ENCODE data around the gene NRXN2. TPM values are rescaled to one million over a fixed set of nuclear protein-coding genes. Genes with fewer than 3 reads are reported as not detected.
"Not testable (repeated sequence)": the region's sequence is repeated elsewhere in the genome, so short reads cannot be mapped to it uniquely, and the experiment has no call there.

Gene NRXN2
- polyA plus RNA-seq, 3 donors, result 1.2 to 4.6 (median 2.7) TPM

DNA sequence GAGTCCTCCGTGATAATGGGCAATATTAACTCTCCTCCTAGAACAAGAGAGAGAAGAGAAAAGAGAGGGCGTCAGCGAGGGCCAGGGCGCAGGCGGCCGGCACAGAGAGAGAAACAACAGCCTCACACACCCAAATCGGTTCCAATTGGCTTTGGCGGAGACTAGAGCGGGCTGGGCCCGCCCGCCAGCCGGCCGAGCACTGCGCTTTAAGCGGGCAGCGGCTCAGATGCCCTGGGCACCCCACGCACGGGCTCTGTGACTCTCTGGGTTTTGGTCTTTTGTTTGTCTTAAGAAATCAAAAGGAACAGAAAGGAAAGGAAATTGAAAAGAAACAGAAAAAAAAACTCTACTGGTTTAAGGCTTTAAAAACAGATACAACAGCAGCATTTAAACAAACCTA is 115.0 kb downstream of the NRXN2 start:
- no peak overlapping the region for H3K27ac ChIP-seq (ENCODE audit: low read depth, low read length)

DNA sequence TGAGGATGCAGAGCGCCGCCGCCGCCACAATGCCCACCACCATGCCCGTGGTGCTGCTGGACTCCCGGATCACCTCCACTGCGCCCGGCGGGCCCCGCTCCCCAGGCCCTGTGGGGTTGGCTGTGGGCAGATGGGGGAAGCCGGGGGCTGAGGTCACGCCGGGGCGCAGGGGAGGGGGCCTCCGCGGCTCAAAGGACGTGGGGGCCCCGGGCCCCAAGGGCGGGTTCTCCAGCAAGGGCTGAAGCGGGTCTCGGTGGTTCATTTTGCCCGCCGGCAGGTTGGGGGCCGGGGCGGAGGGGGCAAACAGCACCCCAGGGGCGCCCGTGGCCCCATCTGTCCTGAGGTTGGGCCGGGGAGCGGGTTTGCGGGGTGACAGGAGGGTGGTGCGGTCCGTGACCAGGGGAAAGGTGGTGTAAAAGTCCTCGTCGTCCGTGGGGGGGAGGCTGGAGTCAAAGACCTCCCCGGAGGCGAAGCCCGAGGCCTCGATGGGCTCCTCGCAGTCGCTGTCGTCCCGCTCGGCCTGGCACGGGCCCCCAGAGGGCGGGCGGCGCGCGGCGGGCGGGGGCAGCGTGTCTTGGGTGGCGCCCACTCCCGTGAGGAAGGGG is 115.5 kb downstream of the NRXN2 start:
- H3K27ac ChIP-seq (ENCODE audit: low read depth, low read length), result no peak overlapping the region
- 72 to 77% (median 76%) methylated on average over 50 to 55 of the region's 55 CpGs for WGBS, 3 donors

More for the DNA sequence above, 115.0 kb downstream of the NRXN2 start:
- WGBS, 3 donors, result 44 to 49% (median 48%) methylated on average over 17 to 18 of the region's 18 CpGs

GRCh38 chr11:64606796-64607380 is 116.1 kb downstream of the NRXN2 start:
- no peak overlapping the region for H3K27ac ChIP-seq (ENCODE audit: low read depth, low read length)
- WGBS, 3 donors, result 74 to 86% (median 74%) methylated on average over 22 to 23 of the region's 23 CpGs

DNA sequence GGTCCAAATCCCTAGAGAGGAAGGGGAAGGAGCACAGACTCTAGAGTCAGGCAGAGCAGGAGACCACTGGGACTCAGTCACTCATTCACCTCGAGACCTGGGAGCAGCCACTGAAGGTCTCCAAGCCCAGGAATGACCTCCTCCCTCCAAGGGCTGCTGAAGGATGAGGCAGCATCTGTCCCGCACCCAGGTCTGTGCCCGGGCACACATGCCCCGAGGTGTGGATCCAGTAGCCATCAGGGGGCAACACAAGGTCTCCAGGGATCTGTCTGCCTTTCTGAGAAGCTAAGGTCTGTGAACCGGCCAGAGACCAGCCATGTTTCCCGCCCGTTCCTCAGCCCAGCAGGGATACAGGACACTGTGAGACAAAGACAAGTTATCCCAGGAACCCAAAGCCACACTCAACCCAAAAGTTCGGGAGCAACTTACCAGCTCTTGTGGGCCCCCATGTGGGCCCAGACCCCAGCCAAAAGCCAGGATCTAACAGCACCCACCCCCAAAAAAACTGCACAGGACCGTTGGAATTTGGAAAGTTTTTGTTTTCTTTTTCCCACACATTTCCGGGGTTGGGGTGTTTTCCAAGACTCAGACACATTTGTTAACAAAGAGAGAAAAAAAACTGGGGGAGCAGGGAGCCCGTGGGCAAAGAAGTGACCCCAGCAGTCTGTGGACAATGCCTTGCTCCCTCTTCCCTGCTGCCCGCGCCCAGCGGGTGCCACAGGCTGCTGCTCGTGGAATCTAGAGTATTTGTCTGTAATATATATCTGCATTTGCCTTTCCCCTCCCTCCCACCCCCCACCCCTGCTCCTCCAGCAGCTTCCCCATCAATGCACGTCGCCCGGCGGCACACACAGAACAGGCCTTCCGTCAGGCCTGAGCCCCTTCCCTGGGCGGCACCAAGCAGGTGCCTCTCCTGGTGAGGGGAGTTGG is 117.1 kb downstream of the NRXN2 start:
- H3K27ac ChIP-seq (ENCODE audit: low read depth, low read length), result no peak overlapping the region
- 66 to 86% (median 76%) methylated on average over 21 of the region's 21 CpGs for WGBS, 3 donors

- WGBS, 3 donors, result 61 to 68% (median 62%) methylated on average over 10 of the region's 10 CpGs
- no peak overlapping the region for H3K27ac ChIP-seq (ENCODE audit: low read depth, low read length)
Observed at GRCh38 chr11:64605244-64605560, 117.8 kb downstream of the NRXN2 start.

DNA sequence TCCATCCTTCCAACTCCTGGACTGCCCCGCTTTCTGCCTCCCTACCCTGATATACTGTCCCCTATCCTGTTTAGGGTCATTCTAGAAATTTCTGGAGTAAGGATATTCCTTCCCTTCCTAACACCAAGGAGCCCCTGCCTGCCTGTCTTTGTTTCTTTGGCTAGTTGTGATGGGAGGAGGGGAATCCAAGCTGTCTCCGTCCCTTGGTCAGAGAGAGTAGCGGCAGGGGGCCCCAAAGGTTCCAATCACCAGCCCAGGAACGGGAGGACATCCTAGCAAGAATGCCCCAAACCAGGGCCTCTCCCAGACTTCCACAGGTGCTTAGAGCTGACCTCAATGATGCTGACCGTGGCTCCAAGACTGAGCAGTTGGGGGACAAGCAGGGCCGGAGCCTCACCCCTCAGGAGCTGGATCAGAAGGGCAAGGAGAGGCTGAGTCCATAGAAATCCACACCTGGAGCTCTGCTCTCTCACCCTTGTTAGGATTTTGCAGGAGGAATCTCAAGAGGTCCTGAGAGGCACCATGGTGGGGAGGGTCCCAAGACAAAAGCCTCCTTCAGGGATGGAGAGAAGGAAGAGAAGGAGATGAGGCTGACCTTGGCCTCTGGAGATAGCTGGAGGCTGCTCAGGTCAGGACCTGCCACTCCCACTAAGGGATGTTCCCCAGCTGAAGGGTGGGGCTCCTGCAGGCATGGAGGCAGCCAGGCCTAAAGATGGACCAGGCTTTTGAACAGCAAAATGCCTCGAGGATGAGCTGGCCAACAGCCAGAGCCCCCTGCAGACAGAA is 118.3 kb downstream of the NRXN2 start:
- 76 to 79% (median 77%) methylated on average over 7 of the region's 7 CpGs for WGBS, 3 donors
- no peak overlapping the region for H3K27ac ChIP-seq (ENCODE audit: low read depth, low read length)

DNA sequence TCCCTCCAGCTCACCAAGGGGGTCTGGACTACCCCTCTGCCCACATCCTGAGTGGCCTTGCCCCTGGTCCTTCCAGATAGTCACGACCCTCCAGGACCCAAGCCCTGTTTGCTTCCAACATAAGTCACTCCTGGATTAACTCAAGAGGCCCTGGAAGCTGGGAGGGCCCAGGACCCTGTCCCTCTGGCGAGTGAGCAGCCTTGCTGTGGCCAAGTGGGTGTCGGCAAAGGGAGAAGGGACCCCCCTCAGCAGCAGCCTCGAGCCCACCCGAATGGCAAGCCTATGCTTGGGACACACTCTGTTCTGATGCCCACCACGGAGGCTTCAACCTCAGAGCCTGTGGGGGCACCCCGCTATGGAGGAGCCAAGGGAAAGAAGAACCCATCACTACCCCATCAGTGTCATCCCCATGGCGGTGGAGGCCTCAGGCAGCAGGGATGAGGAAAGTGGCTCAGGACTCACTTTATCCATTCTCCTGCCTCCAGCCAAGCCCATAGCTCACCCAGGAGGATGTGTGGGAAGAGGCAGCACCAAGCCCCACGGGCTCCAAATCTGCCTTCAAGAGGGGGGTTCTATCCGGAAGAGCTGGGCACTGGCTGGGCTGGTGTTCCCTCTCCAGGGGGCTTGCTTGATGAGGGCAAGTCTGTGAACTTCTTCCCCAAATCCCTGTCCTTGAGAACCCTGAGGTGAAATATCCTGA is 119.4 kb downstream of the NRXN2 start:
- WGBS, 3 donors, result 81 to 88% (median 87%) methylated on average over 10 of the region's 10 CpGs

GRCh38 chr11:64602466-64603070 is 120.4 kb downstream of the NRXN2 start:
- H3K27ac ChIP-seq (ENCODE audit: low read depth, low read length), result no peak overlapping the region
- 92 to 94% (median 93%) methylated on average over 9 to 10 of the region's 10 CpGs for WGBS, 3 donors

More for the DNA sequence above, 119.4 kb downstream of the NRXN2 start:
- H3K27ac ChIP-seq (ENCODE audit: low read depth, low read length), result no peak overlapping the region

DNA sequence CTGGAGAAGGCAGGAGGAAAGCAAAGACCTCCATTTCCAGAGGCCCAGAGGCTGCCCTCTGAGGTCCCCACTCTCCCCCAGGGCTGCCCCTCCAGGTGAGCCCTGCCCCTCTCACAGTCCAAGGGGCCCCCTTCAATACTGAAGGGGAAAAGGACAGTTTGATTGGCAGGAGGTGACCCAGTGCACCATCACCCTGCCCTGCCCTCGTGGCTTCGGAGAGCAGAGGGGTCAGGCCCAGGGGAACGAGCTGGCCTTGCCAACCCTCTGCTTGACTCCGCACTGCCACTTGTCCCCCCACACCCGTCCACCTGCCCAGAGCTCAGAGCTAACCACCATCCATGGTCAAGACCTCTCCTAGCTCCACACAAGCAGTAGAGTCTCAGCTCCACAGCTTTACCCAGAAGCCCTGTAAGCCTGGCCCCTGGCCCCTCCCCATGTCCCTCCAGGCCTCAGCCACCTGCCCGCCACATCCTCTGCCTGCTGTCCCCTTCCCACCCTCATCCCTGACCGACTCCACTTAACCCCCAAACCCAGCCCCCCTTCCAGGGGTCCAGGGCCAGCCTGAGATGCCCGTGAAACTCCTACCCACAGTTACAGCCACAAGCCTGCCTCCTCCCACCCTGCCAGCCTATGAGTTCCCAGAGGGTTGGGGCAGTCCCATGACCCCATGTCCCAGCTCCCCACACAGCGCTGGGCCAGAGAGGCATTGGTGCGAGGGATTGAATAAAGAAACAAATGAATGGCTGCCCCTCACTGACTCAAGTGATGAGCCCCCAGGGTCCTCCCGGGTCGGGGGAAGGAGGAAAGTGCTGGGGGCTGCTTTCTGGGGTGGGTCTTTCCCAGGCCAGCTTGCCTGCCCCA is 121.2 kb downstream of the NRXN2 start:
- H3K27ac ChIP-seq (ENCODE audit: low read depth, low read length), result no peak overlapping the region
- WGBS, 3 donors, result 80 to 87% (median 84%) methylated on average over 12 of the region's 12 CpGs

DNA sequence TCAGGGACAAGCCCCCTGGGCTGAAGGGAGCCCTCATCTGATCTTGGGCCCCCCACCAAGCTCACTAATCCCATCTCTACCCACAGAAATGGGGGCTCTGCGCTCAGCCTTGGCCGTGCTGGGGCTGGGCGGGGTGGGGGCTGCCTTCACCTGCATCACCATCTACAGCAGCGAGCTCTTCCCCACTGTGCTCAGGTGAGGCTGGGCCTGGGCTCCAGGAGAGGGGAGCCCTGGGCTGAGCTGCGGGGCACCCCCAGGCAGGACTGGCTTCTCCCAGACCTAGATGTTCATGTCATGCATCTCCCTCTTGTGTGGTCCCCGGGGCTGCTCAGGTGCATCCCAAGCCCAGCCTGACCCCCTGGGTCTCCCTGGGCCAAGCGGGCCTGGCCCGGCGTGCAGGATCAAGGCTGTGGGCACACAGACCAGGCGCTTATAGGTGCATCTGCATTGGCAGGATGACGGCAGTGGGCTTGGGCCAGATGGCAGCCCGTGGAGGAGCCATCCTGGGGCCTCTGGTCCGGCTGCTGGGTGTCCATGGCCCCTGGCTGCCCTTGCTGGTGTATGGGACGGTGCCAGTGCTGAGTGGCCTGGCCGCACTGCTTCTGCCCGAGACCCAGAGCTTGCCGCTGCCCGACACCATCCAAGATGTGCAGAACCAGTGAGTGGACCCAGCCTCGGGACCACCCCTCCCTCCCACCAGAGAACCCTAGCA is 122.6 kb downstream of the NRXN2 start:
- no peak overlapping the region for H3K27ac ChIP-seq (ENCODE audit: low read depth, low read length)
- WGBS, 3 donors, result 89 to 93% (median 91%) methylated on average over 18 to 19 of the region's 19 CpGs

GRCh38 chr11:64599698-64600211 is 123.2 kb downstream of the NRXN2 start:
- no peak overlapping the region for H3K27ac ChIP-seq (ENCODE audit: low read depth, low read length)
- 85 to 89% (median 87%) methylated on average over 17 of the region's 17 CpGs for WGBS, 3 donors

DNA sequence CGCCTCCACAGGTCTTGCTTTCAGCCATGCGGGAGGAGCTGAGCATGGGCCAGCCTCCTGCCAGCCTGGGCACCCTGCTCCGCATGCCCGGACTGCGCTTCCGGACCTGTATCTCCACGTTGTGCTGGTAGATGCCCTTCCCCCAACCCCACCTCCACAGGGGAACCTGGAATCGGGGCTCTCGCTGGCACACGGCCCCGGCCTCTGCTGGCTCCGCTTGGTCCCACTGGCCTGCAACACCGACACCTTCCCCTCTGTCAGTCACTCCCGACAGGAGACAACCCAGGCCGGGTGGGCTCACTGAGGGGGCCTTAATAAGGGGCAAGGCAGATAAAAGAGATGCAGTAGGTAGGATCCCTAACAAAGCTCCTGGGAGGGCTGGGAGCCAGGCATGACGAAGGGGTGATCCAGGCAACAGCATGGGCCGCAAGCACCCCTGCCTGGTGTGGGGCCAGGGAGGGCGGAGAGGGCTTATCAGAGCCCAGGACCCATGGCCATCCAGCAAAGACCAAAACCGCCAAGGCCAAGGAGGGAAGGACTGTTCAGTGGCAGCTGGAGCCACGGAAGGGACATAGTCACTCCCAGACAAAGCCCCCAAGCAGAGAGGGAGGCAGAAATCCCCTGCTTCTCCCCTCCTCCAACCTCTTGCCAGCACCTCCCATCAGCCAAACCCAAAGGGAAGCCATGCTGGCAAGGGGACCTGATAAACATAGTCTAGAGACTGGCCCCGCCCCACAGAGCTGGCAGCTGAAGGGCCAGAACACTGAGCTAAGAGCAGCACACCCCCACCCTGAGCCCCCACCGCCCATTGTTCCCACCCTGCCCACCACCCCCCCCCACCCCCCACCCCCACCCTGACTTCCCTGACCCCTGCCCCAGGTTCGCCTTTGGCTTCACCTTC is 124.0 kb downstream of the NRXN2 start:
- H3K27ac ChIP-seq (ENCODE audit: low read depth, low read length), result no peak overlapping the region
- WGBS, 3 donors, result 80 to 88% (median 82%) methylated on average over 23 of the region's 23 CpGs

DNA sequence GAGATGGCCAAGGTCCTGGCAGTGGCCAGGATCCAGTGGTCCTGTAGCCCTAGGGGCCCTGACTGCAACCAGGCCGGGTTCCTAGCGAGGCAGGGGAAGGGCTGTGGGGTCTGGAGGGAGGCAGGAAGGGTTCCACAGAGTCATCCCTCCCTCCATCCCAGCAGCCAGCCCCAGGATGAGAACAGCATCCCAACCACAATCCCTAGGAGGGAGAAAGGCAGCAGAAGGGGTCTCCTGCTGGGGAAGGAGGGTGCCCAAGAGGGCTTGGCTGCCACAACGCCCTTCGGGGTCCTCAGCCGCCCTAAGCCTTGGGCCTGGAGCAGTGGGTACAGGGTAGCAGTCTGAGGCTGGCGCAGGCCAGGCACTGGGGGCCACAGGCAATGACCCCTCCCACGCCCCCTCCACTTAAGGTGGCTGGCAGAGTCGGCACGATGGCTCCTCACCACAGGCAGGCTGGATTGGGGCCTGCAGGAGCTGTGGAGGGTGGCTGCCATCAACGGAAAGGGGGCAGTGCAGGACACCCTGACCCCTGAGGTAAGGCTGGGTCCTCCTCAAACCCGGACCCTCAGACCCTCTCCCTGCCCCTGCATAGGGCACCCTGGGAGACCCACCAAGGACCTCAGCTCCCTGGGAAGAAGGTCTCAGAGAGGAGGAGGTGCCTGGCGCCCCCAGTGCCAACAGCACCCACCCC is 124.7 kb downstream of the NRXN2 start:
- whole genome bisulfite sequencing, 3 donors, result 84 to 92% (median 90%) methylated on average over 11 to 12 of the region's 12 CpGs
- no peak overlapping the region for H3K27ac ChIP-seq (ENCODE audit: low read depth, low read length)

- 85 to 92% (median 88%) methylated on average over 13 of the region's 13 CpGs for WGBS, 3 donors
- no peak overlapping the region for H3K27ac ChIP-seq (ENCODE audit: low read depth, low read length)
Observed at GRCh38 chr11:64597671-64598101, 125.3 kb downstream of the NRXN2 start.

DNA sequence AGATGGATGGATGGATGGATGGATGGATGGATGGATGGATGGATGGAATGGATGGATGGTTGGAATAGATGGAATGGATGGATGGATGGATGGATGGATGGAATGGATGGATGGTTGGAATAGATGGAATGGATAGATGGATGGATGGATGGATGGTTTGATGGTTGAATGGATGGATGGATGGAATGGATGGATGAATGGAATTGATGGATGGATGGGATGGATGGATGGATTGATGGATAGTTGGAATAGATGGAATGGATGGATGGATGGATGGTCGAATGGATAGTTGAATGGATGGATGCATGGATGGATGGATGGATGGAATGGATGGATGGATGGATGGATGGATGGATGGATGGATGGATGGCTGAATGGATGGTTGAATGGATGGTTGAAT is 127.1 kb downstream of the NRXN2 start:
- 63 to 85% (median 76%) methylated on average over 1 of the region's 1 CpG for WGBS, 3 donors

More for the DNA sequence above, 127.1 kb downstream of the NRXN2 start:
- H3K27ac ChIP-seq (ENCODE audit: low read depth, low read length), result not testable (repeated sequence)
